HEK293 (cell line): ENCODE results near the gene FBXO21.

Experiments
- GFI1B ChIP-seq: fragments of 450-650 bp; formaldehyde crosslinking; IDR thresholded peaks from 2 replicates; pipeline ENCODE4 v1.5.1; 2016; ENCODE audit warnings: missing biosample characterization, missing genetic modification characterization
- IKZF3 ChIP-seq: fragments of 450-650 bp; IDR thresholded peaks from 2 replicates; pipeline ENCODE4 v1.5.0; 2018; ENCODE audit warnings: missing biosample characterization, mild to moderate bottlenecking, missing genetic modification characterization, moderate library complexity
- KLF10 ChIP-seq: fragments of 450-650 bp; IDR thresholded peaks from 2 replicates; pipeline ENCODE4 v1.5.1; 2018; ENCODE audit warnings: missing biosample characterization, mild to moderate bottlenecking, missing genetic modification characterization
- YY1 ChIP-seq: fragments of 450-650 bp; formaldehyde crosslinking; IDR thresholded peaks from 2 replicates; pipeline ENCODE4 v1.5.1; 2018; ENCODE audit warnings: missing biosample characterization, missing genetic modification characterization
- ZBTB44 ChIP-seq: fragments of 450-650 bp; IDR thresholded peaks from 2 replicates; pipeline ENCODE4 v1.5.1; 2018; ENCODE audit warnings: missing biosample characterization, mild to moderate bottlenecking, missing genetic modification characterization
- ZIC2 ChIP-seq: fragments of 450-650 bp; formaldehyde crosslinking; IDR thresholded peaks from 2 replicates; pipeline ENCODE4 v1.5.1; 2016; ENCODE audit warnings: missing biosample characterization, missing genetic modification characterization
- ZNF513 ChIP-seq: fragments of 450-650 bp; IDR thresholded peaks from 2 replicates; pipeline ENCODE4 v1.5.1; 2018; ENCODE audit warnings: missing biosample characterization, missing genetic modification characterization
- ZNF530 ChIP-seq: fragments of 450-650 bp; formaldehyde crosslinking; IDR thresholded peaks from 2 replicates; pipeline ENCODE4 v1.5.1; 2016; ENCODE audit warnings: low read depth, missing biosample characterization, missing genetic modification characterization
- ZNF626 ChIP-seq: fragments of 450-650 bp; sonication (Bioruptor Pico); formaldehyde crosslinking; IDR thresholded peaks from 2 replicates; pipeline ENCODE4 v1.5.1; 2018; ENCODE audit warnings: missing biosample characterization, missing genetic modification characterization, inconsistent platforms
- ZNF776 ChIP-seq: fragments of 450-650 bp; formaldehyde crosslinking; IDR thresholded peaks from 2 replicates; pipeline ENCODE4 v1.5.0; 2017; ENCODE audit warnings: missing biosample characterization, missing genetic modification characterization, borderline replicate concordance
- ZSCAN16 ChIP-seq: fragments of 450-650 bp; formaldehyde crosslinking; IDR thresholded peaks from 2 replicates; pipeline ENCODE4 v1.5.1; 2016; ENCODE audit warnings: missing biosample characterization, missing genetic modification characterization
- TF ChIP-seq, protein P1 (sequence below): fragments of 450-650 bp; formaldehyde crosslinking; IDR thresholded peaks from 2 replicates; pipeline ENCODE4 v1.5.1; 2016; ENCODE audit warnings: missing biosample characterization, missing genetic modification characterization
- TF ChIP-seq, protein P2 (sequence below): fragments of 450-650 bp; formaldehyde crosslinking; IDR thresholded peaks from 2 replicates; pipeline ENCODE4 v1.5.1; 2016; ENCODE audit warnings: missing biosample characterization, missing genetic modification characterization

- TF ChIP-seq, protein P1, sequence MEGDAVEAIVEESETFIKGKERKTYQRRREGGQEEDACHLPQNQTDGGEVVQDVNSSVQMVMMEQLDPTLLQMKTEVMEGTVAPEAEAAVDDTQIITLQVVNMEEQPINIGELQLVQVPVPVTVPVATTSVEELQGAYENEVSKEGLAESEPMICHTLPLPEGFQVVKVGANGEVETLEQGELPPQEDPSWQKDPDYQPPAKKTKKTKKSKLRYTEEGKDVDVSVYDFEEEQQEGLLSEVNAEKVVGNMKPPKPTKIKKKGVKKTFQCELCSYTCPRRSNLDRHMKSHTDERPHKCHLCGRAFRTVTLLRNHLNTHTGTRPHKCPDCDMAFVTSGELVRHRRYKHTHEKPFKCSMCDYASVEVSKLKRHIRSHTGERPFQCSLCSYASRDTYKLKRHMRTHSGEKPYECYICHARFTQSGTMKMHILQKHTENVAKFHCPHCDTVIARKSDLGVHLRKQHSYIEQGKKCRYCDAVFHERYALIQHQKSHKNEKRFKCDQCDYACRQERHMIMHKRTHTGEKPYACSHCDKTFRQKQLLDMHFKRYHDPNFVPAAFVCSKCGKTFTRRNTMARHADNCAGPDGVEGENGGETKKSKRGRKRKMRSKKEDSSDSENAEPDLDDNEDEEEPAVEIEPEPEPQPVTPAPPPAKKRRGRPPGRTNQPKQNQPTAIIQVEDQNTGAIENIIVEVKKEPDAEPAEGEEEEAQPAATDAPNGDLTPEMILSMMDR (tag by site-specific recombination), result no peak
- no peak for TF ChIP-seq ZIC2 (tag by site-specific recombination)
- no peak for TF ChIP-seq YY1 (tag by site-specific recombination)
- TF ChIP-seq ZNF530, result no peak
- TF ChIP-seq, protein P2, sequence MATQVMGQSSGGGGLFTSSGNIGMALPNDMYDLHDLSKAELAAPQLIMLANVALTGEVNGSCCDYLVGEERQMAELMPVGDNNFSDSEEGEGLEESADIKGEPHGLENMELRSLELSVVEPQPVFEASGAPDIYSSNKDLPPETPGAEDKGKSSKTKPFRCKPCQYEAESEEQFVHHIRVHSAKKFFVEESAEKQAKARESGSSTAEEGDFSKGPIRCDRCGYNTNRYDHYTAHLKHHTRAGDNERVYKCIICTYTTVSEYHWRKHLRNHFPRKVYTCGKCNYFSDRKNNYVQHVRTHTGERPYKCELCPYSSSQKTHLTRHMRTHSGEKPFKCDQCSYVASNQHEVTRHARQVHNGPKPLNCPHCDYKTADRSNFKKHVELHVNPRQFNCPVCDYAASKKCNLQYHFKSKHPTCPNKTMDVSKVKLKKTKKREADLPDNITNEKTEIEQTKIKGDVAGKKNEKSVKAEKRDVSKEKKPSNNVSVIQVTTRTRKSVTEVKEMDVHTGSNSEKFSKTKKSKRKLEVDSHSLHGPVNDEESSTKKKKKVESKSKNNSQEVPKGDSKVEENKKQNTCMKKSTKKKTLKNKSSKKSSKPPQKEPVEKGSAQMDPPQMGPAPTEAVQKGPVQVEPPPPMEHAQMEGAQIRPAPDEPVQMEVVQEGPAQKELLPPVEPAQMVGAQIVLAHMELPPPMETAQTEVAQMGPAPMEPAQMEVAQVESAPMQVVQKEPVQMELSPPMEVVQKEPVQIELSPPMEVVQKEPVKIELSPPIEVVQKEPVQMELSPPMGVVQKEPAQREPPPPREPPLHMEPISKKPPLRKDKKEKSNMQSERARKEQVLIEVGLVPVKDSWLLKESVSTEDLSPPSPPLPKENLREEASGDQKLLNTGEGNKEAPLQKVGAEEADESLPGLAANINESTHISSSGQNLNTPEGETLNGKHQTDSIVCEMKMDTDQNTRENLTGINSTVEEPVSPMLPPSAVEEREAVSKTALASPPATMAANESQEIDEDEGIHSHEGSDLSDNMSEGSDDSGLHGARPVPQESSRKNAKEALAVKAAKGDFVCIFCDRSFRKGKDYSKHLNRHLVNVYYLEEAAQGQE (tag by site-specific recombination), result no peak
- TF ChIP-seq KLF10 (tag by site-specific recombination), result no peak
- TF ChIP-seq ZNF513 (tag by site-specific recombination), result no peak
- no peak for TF ChIP-seq ZBTB44 (tag by site-specific recombination)
- no peak for TF ChIP-seq ZNF776
- no peak for TF ChIP-seq ZSCAN16
- TF ChIP-seq ZNF626, result no peak
- no peak for TF ChIP-seq IKZF3 (tag by site-specific recombination)
- peak; percentile 89 for TF ChIP-seq GFI1B (tag by site-specific recombination)
Observed at GRCh38 chr12:117189725-117190209, 503 bp downstream of the FBXO21 start.
